ENCODE data around the gene HAVCR2. TPM values are rescaled to one million over a fixed set of nuclear protein-coding genes. Genes with fewer than 3 reads are reported as not detected.
A peak's percentile ranks its signal among the peaks of the same experiment; 100 is the strongest.

HAVCR2 gene
- total and polyA plus RNA-seq, 10 of the 15 experiments (the other 5 are each of a cell fraction or from before 2014, with no cell fraction given): 5.2 to 7.5 (median 6.9) TPM

GRCh38 chr5:157143127-157143971 lies 34.5 kb upstream of the HAVCR2 start:
- Histone ChIP-seq H3K9ac (ENCODE audit: control insufficient read depth, insufficient read depth, low read length) (peak overlapping the region; percentile 100), H3K9me3 (replicated peaks; ENCODE audit: control insufficient read depth, insufficient read depth, low read length) (no peaks in the 10 kb centered on the region), H2AFZ (ENCODE audit: control insufficient read depth, low read depth, low read length) (peak overlapping the region; percentile 89), H3K4me2 (ENCODE audit: control insufficient read depth, insufficient read depth) (peak overlapping the region; percentile 66), H3K79me2 (ENCODE audit: control insufficient read depth, insufficient read depth, low read length) (peaks cover 23% of the 10 kb centered on the region), H3K36me3 (ENCODE audit: control insufficient read depth in 2 of 2, insufficient read depth in 2 of 2, low read length in 1 of 2) (peaks cover 0 to 6% of the 10 kb centered on the region in 2 experiments; a peak in 2 of 4 replicates), H4K20me1 (ENCODE audit: control insufficient read depth, insufficient read depth) (no peaks in the 10 kb centered on the region), H3K27ac (ENCODE audit: control insufficient read depth, insufficient read depth) (peak overlapping the region; percentile 99), H3K27me3 (replicated peaks in 1 of 2; ENCODE audit: control insufficient read depth in 2 of 2, insufficient read depth in 2 of 2, low read length in 1 of 2) (no peaks in the 10 kb centered on the region), H3K4me1 (ENCODE audit: control insufficient read depth, insufficient read depth, low read length) (peaks cover 7% of the 10 kb centered on the region), H3K4me3 (peak overlapping the region; percentile 60)
- FAIRE-seq (no peak), ATAC-seq (peak; percentile 50), DNase-seq (ENCODE audit: low read depth, low spot score) (no peak)
- intact Hi-C loops (cut with micrococcal nuclease; ENCODE audit: unreplicated experiment) (loop anchor here (10.0 kb wide), 1 partner anchor 601 kb away; the partner anchor contains the start of gene LSM11), in situ Hi-C loops (cut with MboI) (no loop called here)
- RAD21 ChIA-PET (ENCODE audit: unreplicated experiment): interaction anchor here (0.8 to 2.8 kb wide), 28 partner anchors 11 to 769 kb away, joined by 3 to 20 read pairs (median 4); partner anchors contain the start of gene CYFIP2
- SMC1A ChIA-PET (ENCODE audit: uncharacterized antibody, unreplicated experiment): interaction anchor here (0.8 to 2.8 kb wide), 31 partner anchors 11 to 230 kb away, joined by 3 to 21 read pairs (median 5); no protein-coding TSS in a partner anchor
- WGBS (ENCODE audit: insufficient coverage, insufficient replicate concordance, low lambda C conversion rate, missing lambda C conversion rate): 31% methylated on average over 33 of the region's 33 CpGs
- POLR2A ChIA-PET: interaction anchor here (0.6 to 2.9 kb wide), 20 partner anchors 10 to 256 kb away, joined by 3 to 27 read pairs (median 5); partner anchors contain the start of gene CYFIP2
- TSS peak; percentile 100 for BruUV-seq (replicated peaks)
- CTCF ChIA-PET: interaction anchor here (0.7 to 3.7 kb wide), 19 partner anchors 11 to 1997 kb away, joined by 3 to 27 read pairs (median 4); no protein-coding TSS in a partner anchor
- no peak; the same call in 1 of the 2 replicates for TF ChIP-seq PML (IDR thresholded peaks at IDR 0.05; ENCODE audit: low read length)
- 0 out of 2 replicates have a peak, but pooled peaks have one; percentile 15 for TF ChIP-seq TBL1XR1 (IDR thresholded peaks at IDR 0.05; ENCODE audit: low read depth, low read length)
- no peak for TF ChIP-seq RCOR1 (conservative IDR thresholded peaks at IDR 0.05; ENCODE audit: low read depth, low read length)
- TF ChIP-seq RFX5 (IDR thresholded peaks at IDR 0.05; ENCODE audit: low read depth, low read length): no peak
- no peak for TF ChIP-seq SMC3 (IDR thresholded peaks at IDR 0.05; ENCODE audit: borderline replicate concordance, low read length)
- TF ChIP-seq RUNX3 (IDR thresholded peaks at IDR 0.05; ENCODE audit: low read length): peak; percentile 52; the same call in 1 of the 2 replicates
- TF ChIP-seq FOXK2 (IDR thresholded peaks at IDR 0.05): no peak
- TF ChIP-seq TARDBP (IDR thresholded peaks at IDR 0.05; ENCODE audit: borderline replicate concordance): no peak
- no peak for TF ChIP-seq HCFC1 (IDR thresholded peaks at IDR 0.05; ENCODE audit: low read length)
- no peak for TF ChIP-seq ESRRA (IDR thresholded peaks at IDR 0.05; ENCODE audit: low read length)
- TF ChIP-seq, protein P1, sequence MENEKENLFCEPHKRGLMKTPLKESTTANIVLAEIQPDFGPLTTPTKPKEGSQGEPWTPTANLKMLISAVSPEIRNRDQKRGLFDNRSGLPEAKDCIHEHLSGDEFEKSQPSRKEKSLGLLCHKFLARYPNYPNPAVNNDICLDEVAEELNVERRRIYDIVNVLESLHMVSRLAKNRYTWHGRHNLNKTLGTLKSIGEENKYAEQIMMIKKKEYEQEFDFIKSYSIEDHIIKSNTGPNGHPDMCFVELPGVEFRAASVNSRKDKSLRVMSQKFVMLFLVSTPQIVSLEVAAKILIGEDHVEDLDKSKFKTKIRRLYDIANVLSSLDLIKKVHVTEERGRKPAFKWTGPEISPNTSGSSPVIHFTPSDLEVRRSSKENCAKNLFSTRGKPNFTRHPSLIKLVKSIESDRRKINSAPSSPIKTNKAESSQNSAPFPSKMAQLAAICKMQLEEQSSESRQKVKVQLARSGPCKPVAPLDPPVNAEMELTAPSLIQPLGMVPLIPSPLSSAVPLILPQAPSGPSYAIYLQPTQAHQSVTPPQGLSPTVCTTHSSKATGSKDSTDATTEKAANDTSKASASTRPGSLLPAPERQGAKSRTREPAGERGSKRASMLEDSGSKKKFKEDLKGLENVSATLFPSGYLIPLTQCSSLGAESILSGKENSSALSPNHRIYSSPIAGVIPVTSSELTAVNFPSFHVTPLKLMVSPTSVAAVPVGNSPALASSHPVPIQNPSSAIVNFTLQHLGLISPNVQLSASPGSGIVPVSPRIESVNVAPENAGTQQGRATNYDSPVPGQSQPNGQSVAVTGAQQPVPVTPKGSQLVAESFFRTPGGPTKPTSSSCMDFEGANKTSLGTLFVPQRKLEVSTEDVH (IDR thresholded peaks at IDR 0.05; ENCODE audit: low read depth, partially characterized antibody): no peak
- no peak for TF ChIP-seq HDAC2 (IDR thresholded peaks at IDR 0.05)
- no peak for TF ChIP-seq POLR2A (IDR thresholded peaks at IDR 0.05; ENCODE audit: low read depth, low read length)
- TF ChIP-seq IRF3 (IDR thresholded peaks at IDR 0.05): no peak
- no peak for TF ChIP-seq BCLAF1 (IDR thresholded peaks at IDR 0.05)
- no peak for TF ChIP-seq CBX5 (IDR thresholded peaks at IDR 0.05; ENCODE audit: low read depth)

Data from GM12878 (cell line).